ENCODE results near the gene ALOX15B.

Gene ALOX15B

GRCh38 chr17:8084250-8084649, 45.4 kb downstream of the ALOX15B start:
- TF ChIP-seq, protein P1, sequence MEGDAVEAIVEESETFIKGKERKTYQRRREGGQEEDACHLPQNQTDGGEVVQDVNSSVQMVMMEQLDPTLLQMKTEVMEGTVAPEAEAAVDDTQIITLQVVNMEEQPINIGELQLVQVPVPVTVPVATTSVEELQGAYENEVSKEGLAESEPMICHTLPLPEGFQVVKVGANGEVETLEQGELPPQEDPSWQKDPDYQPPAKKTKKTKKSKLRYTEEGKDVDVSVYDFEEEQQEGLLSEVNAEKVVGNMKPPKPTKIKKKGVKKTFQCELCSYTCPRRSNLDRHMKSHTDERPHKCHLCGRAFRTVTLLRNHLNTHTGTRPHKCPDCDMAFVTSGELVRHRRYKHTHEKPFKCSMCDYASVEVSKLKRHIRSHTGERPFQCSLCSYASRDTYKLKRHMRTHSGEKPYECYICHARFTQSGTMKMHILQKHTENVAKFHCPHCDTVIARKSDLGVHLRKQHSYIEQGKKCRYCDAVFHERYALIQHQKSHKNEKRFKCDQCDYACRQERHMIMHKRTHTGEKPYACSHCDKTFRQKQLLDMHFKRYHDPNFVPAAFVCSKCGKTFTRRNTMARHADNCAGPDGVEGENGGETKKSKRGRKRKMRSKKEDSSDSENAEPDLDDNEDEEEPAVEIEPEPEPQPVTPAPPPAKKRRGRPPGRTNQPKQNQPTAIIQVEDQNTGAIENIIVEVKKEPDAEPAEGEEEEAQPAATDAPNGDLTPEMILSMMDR (IDR thresholded peaks at IDR 0.05; ENCODE audit: control insufficient read depth, extremely low read depth, insufficient read depth): no peak
- H3K4me3 ChIP-seq (ENCODE audit: low read depth, low read length): no peak overlapping the region
- DNase-seq (ENCODE audit: low read depth): no peak

DNA sequence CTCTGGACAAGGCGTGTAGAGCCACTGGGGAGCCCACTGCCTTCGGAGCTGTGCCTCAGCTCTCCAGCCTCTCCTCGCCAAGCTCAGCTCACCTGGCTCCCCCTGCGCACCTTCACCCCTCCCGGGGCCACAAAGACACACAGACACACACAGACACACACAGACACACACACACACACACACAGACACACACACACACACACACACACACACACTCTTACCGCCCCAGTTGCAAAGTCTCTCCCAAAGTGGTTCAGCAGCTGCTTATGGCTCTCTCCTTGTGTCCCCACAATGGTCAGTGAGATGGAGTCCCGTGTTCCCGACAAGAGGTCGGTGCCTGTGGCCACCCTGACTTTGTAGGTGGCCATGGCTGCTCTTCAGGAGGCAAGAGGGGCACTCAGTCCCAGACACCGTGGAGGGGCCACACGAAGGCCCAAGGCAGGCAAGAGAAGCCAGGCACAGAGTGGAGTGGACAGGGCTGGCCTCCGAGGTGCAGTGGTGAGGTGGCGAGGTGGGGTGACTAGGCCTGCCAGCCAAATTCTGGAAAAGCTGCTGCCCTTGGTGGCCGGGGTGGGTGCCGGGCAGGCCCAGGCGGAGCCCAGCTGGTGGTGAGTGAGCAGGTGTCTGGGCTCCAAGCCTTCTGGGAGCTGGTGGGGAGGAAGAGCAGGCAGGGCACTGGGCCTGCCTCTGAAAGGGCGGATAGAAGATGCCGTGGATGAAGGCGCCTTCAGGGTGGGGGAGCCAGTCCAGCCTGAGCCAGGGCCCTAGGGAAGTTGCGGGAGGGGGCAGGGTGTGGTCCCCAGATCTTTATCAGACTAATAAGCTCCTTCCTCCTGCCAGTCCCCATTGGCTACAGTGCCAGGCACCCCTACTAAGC, 48.5 kb downstream of the ALOX15B start, which contains the start of gene ALOX12B:
TSS of gene ALOX12B (minus strand) at position 642 of the 877 bp plus-strand sequence. CDS start at position 368, 274 bp downstream.
- no peak for DNase-seq (ENCODE audit: low read depth)
- TF ChIP-seq, protein P1 (IDR thresholded peaks at IDR 0.05; ENCODE audit: control insufficient read depth, extremely low read depth, insufficient read depth): no peak
- no peak within 1 kb of the TSS for H3K4me3 ChIP-seq (ENCODE audit: low read depth, low read length)

DNA sequence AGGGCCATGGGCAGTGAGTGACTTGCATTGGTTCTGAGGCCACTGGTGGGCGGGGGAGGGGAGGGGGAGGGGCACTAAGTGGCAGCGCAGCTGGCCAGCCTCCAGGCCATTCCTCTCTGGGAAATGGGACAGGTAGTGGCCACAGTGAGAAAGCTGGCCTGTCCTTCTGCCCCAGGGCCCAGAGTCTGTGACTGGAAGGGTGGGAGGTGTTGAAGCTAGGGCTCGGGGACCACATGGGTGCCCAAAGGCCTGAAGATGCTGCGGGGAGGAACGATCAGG, 49.0 kb downstream of the ALOX15B start:
- H3K4me3 ChIP-seq (ENCODE audit: low read depth, low read length): no peak overlapping the region
- no peak for DNase-seq (ENCODE audit: low read depth)
- TF ChIP-seq, protein P1 (IDR thresholded peaks at IDR 0.05; ENCODE audit: control insufficient read depth, extremely low read depth, insufficient read depth): no peak

DNA sequence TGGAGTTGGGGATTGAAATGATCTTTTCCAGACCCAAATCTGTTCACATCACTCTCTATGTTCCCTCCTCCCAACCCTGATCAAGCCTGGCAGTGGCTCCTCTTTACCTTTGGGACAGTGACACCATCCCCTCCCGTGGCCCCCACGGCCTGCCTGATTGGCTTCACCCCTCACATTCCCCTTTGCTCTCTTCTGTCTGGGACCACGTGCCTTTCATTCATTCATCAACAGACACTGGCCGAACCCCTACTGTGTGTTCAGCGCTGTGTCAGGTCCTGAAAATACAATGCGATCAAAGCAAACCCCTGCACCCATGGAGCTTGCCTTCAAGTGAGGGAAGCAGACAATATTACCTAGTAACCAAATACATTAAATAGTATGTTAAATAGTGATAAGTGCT, 50.9 kb downstream of the ALOX15B start:
- TF ChIP-seq, protein P1 (IDR thresholded peaks at IDR 0.05; ENCODE audit: control insufficient read depth, extremely low read depth, insufficient read depth): no peak
- DNase-seq (ENCODE audit: low read depth): no peak
- H3K4me3 ChIP-seq (ENCODE audit: low read depth, low read length): no peak overlapping the region

- no peak overlapping the region for H3K4me3 ChIP-seq (ENCODE audit: low read depth, low read length)
- no peak for DNase-seq (ENCODE audit: low read depth)
- TF ChIP-seq, protein P1 (IDR thresholded peaks at IDR 0.05; ENCODE audit: control insufficient read depth, extremely low read depth, insufficient read depth): no peak
These were observed 52.3 kb downstream of the ALOX15B start for GRCh38 chr17:8091033-8091687.

- TF ChIP-seq, protein P1 (IDR thresholded peaks at IDR 0.05; ENCODE audit: control insufficient read depth, extremely low read depth, insufficient read depth): no peak
- no peak overlapping the region for H3K4me3 ChIP-seq (ENCODE audit: low read depth, low read length)
- no peak for DNase-seq (ENCODE audit: low read depth)
These were observed 56.5 kb downstream of the ALOX15B start for GRCh38 chr17:8095361-8095760.

Data from LNCaP clone FGC (cell line).